ENCODE results near the gene ANKRD31. TPM values are rescaled to one million over a fixed set of nuclear protein-coding genes. Genes with fewer than 3 reads are reported as not detected.

The ANKRD31 gene
- total RNA-seq, 4 donors from 2014 or later: under 0.01 to 0.11 (median 0.03) TPM

GRCh38 chr5:75042522-75042921, 194.2 kb downstream of the ANKRD31 start:
- Histone ChIP-seq H3K9me3 (no peaks in the 10 kb centered on the region), H3K27me3 (no peaks in the 10 kb centered on the region), H3K27ac (replicated peaks in 1 of 4) (no peak overlapping the region), H3K36me3 (peaks cover 0 to 32% (median 7%) of the 10 kb centered on the region in 4 donors), H3K4me3 (no peak overlapping the region), H3K4me1 (peaks cover 0 to 10% (median 6%) of the 10 kb centered on the region in 4 donors)
- no peak for TF ChIP-seq CTCF (IDR thresholded peaks at IDR 0.05)
- no peak for TF ChIP-seq POLR2AphosphoS5 (IDR thresholded peaks at IDR 0.05)
- no peak for TF ChIP-seq POLR2A (IDR thresholded peaks at IDR 0.05; ENCODE audit: low read depth)
- no peak for TF ChIP-seq EP300 (IDR thresholded peaks at IDR 0.05)
- WGBS: 87% methylated on average over 1 of the region's 1 CpG
- no peak for DNase-seq (ENCODE audit: extremely low spot score)
- intact Hi-C loops (cut with DNase I): no loop called here

- no peaks in the 10 kb centered on the region for H3K27me3 ChIP-seq
- H3K36me3 ChIP-seq: peaks cover 0 to 22% (median 2%) of the 10 kb centered on the region in 4 donors
- no peak overlapping the region for H3K4me3 ChIP-seq
- 77% methylated on average over 4 of the region's 4 CpGs for WGBS
- no peak for DNase-seq (ENCODE audit: extremely low spot score)
- H3K27ac ChIP-seq (replicated peaks in 1 of 4): no peak overlapping the region
- TF ChIP-seq POLR2AphosphoS5 (IDR thresholded peaks at IDR 0.05): no peak
- TF ChIP-seq CTCF (IDR thresholded peaks at IDR 0.05): no peak
- TF ChIP-seq POLR2A (IDR thresholded peaks at IDR 0.05; ENCODE audit: low read depth): no peak
- no peak for TF ChIP-seq EP300 (IDR thresholded peaks at IDR 0.05)
- H3K9me3 ChIP-seq: no peaks in the 10 kb centered on the region
- intact Hi-C loops (cut with DNase I): no loop called here
- peaks cover 0 to 10% (median 6%) of the 10 kb centered on the region in 4 donors for H3K4me1 ChIP-seq
Observed at GRCh38 chr5:75040973-75041372, 195.7 kb downstream of the ANKRD31 start.

GRCh38 chr5:75037106-75037505, 199.6 kb downstream of the ANKRD31 start:
- Histone ChIP-seq H3K4me1 (no peaks in the 10 kb centered on the region), H3K36me3 (peaks cover 0 to 14% (median 2%) of the 10 kb centered on the region in 4 donors), H3K4me3 (no peak overlapping the region), H3K27ac (replicated peaks in 1 of 4) (no peak overlapping the region), H3K9me3 (no peaks in the 10 kb centered on the region), H3K27me3 (no peaks in the 10 kb centered on the region)
- DNase-seq (ENCODE audit: extremely low spot score): no peak
- 77% methylated on average over 4 of the region's 4 CpGs for WGBS
- no peak for TF ChIP-seq POLR2A (IDR thresholded peaks at IDR 0.05; ENCODE audit: low read depth)
- no peak for TF ChIP-seq POLR2AphosphoS5 (IDR thresholded peaks at IDR 0.05)
- TF ChIP-seq CTCF (IDR thresholded peaks at IDR 0.05): no peak
- no peak for TF ChIP-seq EP300 (IDR thresholded peaks at IDR 0.05)
- intact Hi-C loops (cut with DNase I): no loop called here

GRCh38 chr5:75034137-75034739, 202.4 kb downstream of the ANKRD31 start:
- H3K4me1 ChIP-seq: no peaks in the 10 kb centered on the region
- intact Hi-C loops (cut with DNase I): no loop called here
- WGBS: 75% methylated on average over 5 of the region's 6 CpGs
- no peaks in the 10 kb centered on the region for H3K9me3 ChIP-seq
- no peaks in the 10 kb centered on the region for H3K27me3 ChIP-seq
- H3K4me3 ChIP-seq: no peak overlapping the region
- peaks cover 0 to 9% (median 2%) of the 10 kb centered on the region in 4 donors for H3K36me3 ChIP-seq
- no peak for TF ChIP-seq POLR2AphosphoS5 (IDR thresholded peaks at IDR 0.05)
- TF ChIP-seq EP300 (IDR thresholded peaks at IDR 0.05): no peak
- no peak for TF ChIP-seq CTCF (IDR thresholded peaks at IDR 0.05)
- no peak for TF ChIP-seq POLR2A (IDR thresholded peaks at IDR 0.05; ENCODE audit: low read depth)
- no peak overlapping the region for H3K27ac ChIP-seq (replicated peaks in 1 of 4)
- no peak for DNase-seq (ENCODE audit: extremely low spot score)

- Histone ChIP-seq H3K36me3 (peaks cover 0 to 6% (median 2%) of the 10 kb centered on the region in 4 donors), H3K27me3 (no peaks in the 10 kb centered on the region), H3K4me3 (no peak overlapping the region), H3K4me1 (no peaks in the 10 kb centered on the region), H3K9me3 (no peaks in the 10 kb centered on the region), H3K27ac (replicated peaks in 1 of 4) (no peak overlapping the region)
- TF ChIP-seq EP300 (IDR thresholded peaks at IDR 0.05): no peak
- no peak for TF ChIP-seq CTCF (IDR thresholded peaks at IDR 0.05)
- TF ChIP-seq POLR2A (IDR thresholded peaks at IDR 0.05; ENCODE audit: low read depth): no peak
- TF ChIP-seq POLR2AphosphoS5 (IDR thresholded peaks at IDR 0.05): no peak
- intact Hi-C loops (cut with DNase I): no loop called here
- DNase-seq (ENCODE audit: extremely low spot score): no peak
- 72% methylated on average over 3 of the region's 3 CpGs for WGBS
Observed at GRCh38 chr5:75031366-75031765, 205.3 kb downstream of the ANKRD31 start.

All from esophagus muscularis mucosa (tissue), 4 donors.